GM18520 (cell line): ENCODE data around the gene JMJD6.
A peak's percentile ranks its signal among the peaks of the same experiment; 100 is the strongest.
"Not testable (repeated sequence)": the region's sequence is repeated elsewhere in the genome, so short reads cannot be mapped to it uniquely, and the experiment has no call there.

Experiments used
- ATAC-seq: cut with Tn5 transposase; IDR thresholded peaks from one replicate; pipeline ENCODE4 v1.9.1; 2021; ENCODE audit not compliant: unreplicated experiment

JMJD6 gene

GRCh38 chr17:76726231-76726775 is at the start of gene JMJD6:
TSS of gene JMJD6 (minus strand) at chr17:76726606. CDS start at chr17:76726475, 131 bp downstream.
- peak; percentile 61 for ATAC-seq

GRCh38 chr17:76775021-76775600 is 48.7 kb upstream of the JMJD6 start:
- ATAC-seq = no peak

- no peak for ATAC-seq
These were observed 46.6 kb upstream of the JMJD6 start for GRCh38 chr17:76772842-76773525.

- no peak for ATAC-seq
These were observed 32.2 kb upstream of the JMJD6 start for GRCh38 chr17:76758570-76758969.

- no peak for ATAC-seq
These were observed 30.9 kb upstream of the JMJD6 start for GRCh38 chr17:76757256-76757655.

- ATAC-seq = no peak
These were observed 28.9 kb upstream of the JMJD6 start for GRCh38 chr17:76755285-76755684.

GRCh38 chr17:76753061-76753961 is 26.9 kb upstream of the JMJD6 start:
- no peak for ATAC-seq

- no peak for ATAC-seq
These were observed 25.6 kb upstream of the JMJD6 start for GRCh38 chr17:76752006-76752405.

GRCh38 chr17:76751416-76751993 is 25.1 kb upstream of the JMJD6 start:
- ATAC-seq = no peak

GRCh38 chr17:76748657-76749056 is 22.3 kb upstream of the JMJD6 start:
- no peak for ATAC-seq

- ATAC-seq = no peak
These were observed 21.4 kb upstream of the JMJD6 start for GRCh38 chr17:76747716-76748363.

GRCh38 chr17:76745785-76746184 is 19.4 kb upstream of the JMJD6 start:
- ATAC-seq = not testable (repeated sequence)

GRCh38 chr17:76744747-76745146 is 18.3 kb upstream of the JMJD6 start:
- ATAC-seq = no peak

- no peak for ATAC-seq
These were observed 16.6 kb upstream of the JMJD6 start for GRCh38 chr17:76742958-76743357.

GRCh38 chr17:76740329-76741118 is 14.1 kb upstream of the JMJD6 start:
- no peak for ATAC-seq

GRCh38 chr17:76739568-76740115 is 13.2 kb upstream of the JMJD6 start:
- ATAC-seq = not testable (repeated sequence)

GRCh38 chr17:76738468-76738850 is 12.1 kb upstream of the JMJD6 start:
- no peak for ATAC-seq

- ATAC-seq = peak; percentile 30
These were observed 11.5 kb upstream of the JMJD6 start, which contains the start of gene MFSD11 for GRCh38 chr17:76737676-76738467. TSS of gene MFSD11 (plus strand) at chr17:76738119. CDS start at chr17:76738353, 234 bp downstream.
